HG03354 (cell line): ENCODE measurements around the gene KHSRP.

Experiments
- ATAC-seq: cut with Tn5 transposase; IDR thresholded peaks from one replicate; pipeline ENCODE4 v1.9.1; 2021; ENCODE audit warnings: mild to moderate bottlenecking; ENCODE audit not compliant: unreplicated experiment, poor library complexity, severe bottlenecking

Gene KHSRP

GRCh38 chr19:6394831-6395230 lies 29.8 kb downstream of the KHSRP start:
- ATAC-seq: no peak

GRCh38 chr19:6393983-6394412 lies 30.6 kb downstream of the KHSRP start:
- ATAC-seq: peak; percentile 32

GRCh38 chr19:6393074-6393982 lies 31.3 kb downstream of the KHSRP start, which contains the start of gene GTF2F1:
TSS of gene GTF2F1 (minus strand) at chr19:6393164. CDS start at chr19:6392995, 169 bp downstream.
- peak; percentile 82 for ATAC-seq

GRCh38 chr19:6392221-6393073 lies 32.2 kb downstream of the KHSRP start:
- no peak for ATAC-seq

GRCh38 chr19:6387372-6387771 lies 37.2 kb downstream of the KHSRP start:
- ATAC-seq: no peak

- no peak for ATAC-seq
Measured at GRCh38 chr19:6384381-6384780, 40.2 kb downstream of the KHSRP start.

- ATAC-seq: no peak
Measured at GRCh38 chr19:6383188-6383587, 41.4 kb downstream of the KHSRP start.

GRCh38 chr19:6381030-6381750 lies 43.4 kb downstream of the KHSRP start:
- no peak for ATAC-seq

- ATAC-seq: no peak
Measured at GRCh38 chr19:6379744-6380143, 44.9 kb downstream of the KHSRP start.

- ATAC-seq: no peak
Measured at GRCh38 chr19:6378486-6378885, 46.1 kb downstream of the KHSRP start.

- no peak for ATAC-seq
Measured at GRCh38 chr19:6378041-6378440, 46.6 kb downstream of the KHSRP start.

GRCh38 chr19:6376512-6377190 lies 48.0 kb downstream of the KHSRP start:
- no peak for ATAC-seq

GRCh38 chr19:6375411-6376010 lies 49.1 kb downstream of the KHSRP start, which contains the start of gene PSPN:
TSS of gene PSPN (minus strand) at chr19:6375933. CDS start at chr19:6375849, 84 bp downstream.
- no peak for ATAC-seq

GRCh38 chr19:6374711-6375410 lies 49.8 kb downstream of the KHSRP start:
- ATAC-seq: no peak

- ATAC-seq: no peak
Measured at GRCh38 chr19:6374161-6374709, 50.4 kb downstream of the KHSRP start.

GRCh38 chr19:6373813-6374108 lies 50.9 kb downstream of the KHSRP start:
- no peak for ATAC-seq

- ATAC-seq: peak; percentile 54
Measured at GRCh38 chr19:6373096-6373812, 51.4 kb downstream of the KHSRP start.
